HG03575 (cell line): ENCODE measurements around the gene MADCAM1.
"Not testable (repeated sequence)": the region's sequence is repeated elsewhere in the genome, so short reads cannot be mapped to it uniquely, and the experiment has no call there.

ENCODE experiments used
- ATAC-seq: cut with Tn5 transposase; IDR thresholded peaks from one replicate; pipeline ENCODE4 v1.9.1; 2021; ENCODE audit not compliant: unreplicated experiment, insufficient number of reproducible peaks, low FRiP score; ENCODE audit errors: extremely low read depth

Gene MADCAM1

GRCh38 chr19:463483-464207 is 32.6 kb upstream of the MADCAM1 start:
- no peak for ATAC-seq

GRCh38 chr19:464208-464545 is 32.1 kb upstream of the MADCAM1 start:
- no peak for ATAC-seq

- no peak for ATAC-seq
Measured at GRCh38 chr19:465056-465816, 31.1 kb upstream of the MADCAM1 start.

GRCh38 chr19:467554-467953 is 28.7 kb upstream of the MADCAM1 start:
- no peak for ATAC-seq

- no peak for ATAC-seq
Measured at GRCh38 chr19:468587-469256, 27.6 kb upstream of the MADCAM1 start.

- ATAC-seq: no peak
Measured at GRCh38 chr19:469833-470232, 26.5 kb upstream of the MADCAM1 start.

GRCh38 chr19:470701-471100 is 25.6 kb upstream of the MADCAM1 start:
- no peak for ATAC-seq

- ATAC-seq: no peak
Measured at GRCh38 chr19:472005-472858, 24.1 kb upstream of the MADCAM1 start.

- no peak for ATAC-seq
Measured at GRCh38 chr19:474126-475078, 21.9 kb upstream of the MADCAM1 start.

- ATAC-seq: no peak
Measured at GRCh38 chr19:475360-475759, 20.9 kb upstream of the MADCAM1 start.

- ATAC-seq: no peak
Measured at GRCh38 chr19:478236-478903, 17.9 kb upstream of the MADCAM1 start.

GRCh38 chr19:478976-479375 is 17.3 kb upstream of the MADCAM1 start:
- ATAC-seq: no peak

- no peak for ATAC-seq
Measured at GRCh38 chr19:480016-480855, 16.1 kb upstream of the MADCAM1 start.

GRCh38 chr19:481100-481499 is 15.2 kb upstream of the MADCAM1 start:
- not testable (repeated sequence) for ATAC-seq

- no peak for ATAC-seq
Measured at GRCh38 chr19:482186-483041, 13.9 kb upstream of the MADCAM1 start.
